ENCODE data around the gene RPL26.

DNA sequence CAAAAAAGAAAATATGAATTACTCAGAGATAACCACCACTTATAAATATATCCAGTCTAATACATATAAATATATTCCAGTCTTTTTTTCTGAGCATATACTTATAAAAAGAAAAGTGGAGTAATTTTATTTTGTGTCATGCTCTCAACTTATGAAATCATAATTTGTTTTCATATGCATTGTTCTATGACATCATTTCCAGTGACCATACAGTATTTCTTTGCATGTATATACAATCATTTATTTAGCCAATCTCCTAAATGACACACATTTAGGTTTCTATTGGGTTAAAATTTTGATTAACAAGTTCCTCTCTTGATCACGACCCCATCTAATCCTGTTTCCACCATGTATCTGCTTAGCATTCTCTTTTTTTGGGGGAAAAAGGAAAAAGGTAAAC lies 36.3 kb upstream of the RPL26 start:
- TF ChIP-seq, protein P1, sequence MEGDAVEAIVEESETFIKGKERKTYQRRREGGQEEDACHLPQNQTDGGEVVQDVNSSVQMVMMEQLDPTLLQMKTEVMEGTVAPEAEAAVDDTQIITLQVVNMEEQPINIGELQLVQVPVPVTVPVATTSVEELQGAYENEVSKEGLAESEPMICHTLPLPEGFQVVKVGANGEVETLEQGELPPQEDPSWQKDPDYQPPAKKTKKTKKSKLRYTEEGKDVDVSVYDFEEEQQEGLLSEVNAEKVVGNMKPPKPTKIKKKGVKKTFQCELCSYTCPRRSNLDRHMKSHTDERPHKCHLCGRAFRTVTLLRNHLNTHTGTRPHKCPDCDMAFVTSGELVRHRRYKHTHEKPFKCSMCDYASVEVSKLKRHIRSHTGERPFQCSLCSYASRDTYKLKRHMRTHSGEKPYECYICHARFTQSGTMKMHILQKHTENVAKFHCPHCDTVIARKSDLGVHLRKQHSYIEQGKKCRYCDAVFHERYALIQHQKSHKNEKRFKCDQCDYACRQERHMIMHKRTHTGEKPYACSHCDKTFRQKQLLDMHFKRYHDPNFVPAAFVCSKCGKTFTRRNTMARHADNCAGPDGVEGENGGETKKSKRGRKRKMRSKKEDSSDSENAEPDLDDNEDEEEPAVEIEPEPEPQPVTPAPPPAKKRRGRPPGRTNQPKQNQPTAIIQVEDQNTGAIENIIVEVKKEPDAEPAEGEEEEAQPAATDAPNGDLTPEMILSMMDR (IDR thresholded peaks at IDR 0.05; ENCODE audit: low read length): no peak
- TF ChIP-seq EZH2 (optimal IDR thresholded peaks at IDR 0.05; ENCODE audit: low read depth, low read length) (no peak), EZH2phosphoT487 (IDR thresholded peaks at IDR 0.05; ENCODE audit: low read length) (no peak)
